Spleen (tissue), 7 donors: ENCODE data around the gene ARSI.

ENCODE experiments used
- CTCF ChIP-seq, 11 experiments: fragments of 200-600 bp in 7 of 11; fragments of 450-650 bp in 4 of 11; sonication (generic) in 4 of 11; IDR thresholded peaks in 8 of 11; conservative IDR thresholded peaks in 3 of 11; 1 replicate in 7 of 11; 2 replicates in 4 of 11; pipeline versions ENCODE4 v1.4.0 to v1.8.0; 2016 to 2021; ENCODE audit warnings: antibody characterized with exemption in 11 of 11, inconsistent platforms in 4 of 11, mild to moderate bottlenecking in 1 of 11
- POLR2A ChIP-seq, 3 donors: fragments of 450-650 bp; IDR thresholded peaks; one replicate each; pipeline ENCODE4 v1.5.1; 2017; ENCODE audit warnings: antibody characterized with exemption in 3 of 3, mild to moderate bottlenecking in 1 of 3
- POLR2AphosphoS5 ChIP-seq, 3 donors: sonication (generic); formaldehyde crosslinking; IDR thresholded peaks; one replicate each; pipeline ENCODE4 v1.5.1; 2017; ENCODE audit warnings: antibody characterized with exemption in 3 of 3
- donor health status: DM: no; HTN: no; CAD: no; lungs with moderate emphysema.
- donor health status: DM: no; HTN: no; CAD: no.
- donor health status: DM: no; HTN: no; CAD: no.

GRCh38 chr5:150301901-150302300, 804 bp downstream of the ARSI start:
- TF ChIP-seq CTCF (IDR thresholded peaks at IDR 0.05 in 8 of 11, conservative IDR thresholded peaks at IDR 0.05 in 3 of 11) = no peak
- no peak for TF ChIP-seq POLR2A (IDR thresholded peaks at IDR 0.05)
- TF ChIP-seq POLR2AphosphoS5 (IDR thresholded peaks at IDR 0.05) = no peak
